Superior temporal gyrus (tissue), 1 donor: Measurements from ENCODE around the gene YAF2.

Source experiments
- DNase-seq: peaks from one replicate; pipeline ENCODE4 v3.0.0-alpha.2; 2016; ENCODE audit errors: extremely low spot score

Gene YAF2

GRCh38 chr12:42238240-42239140, at the start of gene YAF2:
TSS of gene YAF2 (minus strand) at chr12:42238248. CDS start at chr12:42238180, 68 bp downstream.
- DNase-seq: peak; percentile 89

GRCh38 chr12:42286741-42287140, 48.7 kb upstream of the YAF2 start:
- no peak for DNase-seq

- DNase-seq: no peak
Measured at GRCh38 chr12:42285431-42285830, 47.4 kb upstream of the YAF2 start.

- DNase-seq: peak; percentile 54
Measured at GRCh38 chr12:42284876-42285275, 46.8 kb upstream of the YAF2 start.

- no peak for DNase-seq
Measured at GRCh38 chr12:42284157-42284556, 46.1 kb upstream of the YAF2 start.

- no peak for DNase-seq
Measured at GRCh38 chr12:42283739-42284138, 45.7 kb upstream of the YAF2 start.

GRCh38 chr12:42282294-42282693, 44.2 kb upstream of the YAF2 start:
- DNase-seq: no peak

- DNase-seq: no peak
Measured at GRCh38 chr12:42281844-42282243, 43.8 kb upstream of the YAF2 start.

- DNase-seq: no peak
Measured at GRCh38 chr12:42281278-42281677, 43.2 kb upstream of the YAF2 start.

- no peak for DNase-seq
Measured at GRCh38 chr12:42278128-42278510, 40.1 kb upstream of the YAF2 start.

- no peak for DNase-seq
Measured at GRCh38 chr12:42277396-42278127, 39.5 kb upstream of the YAF2 start.

- DNase-seq: no peak
Measured at GRCh38 chr12:42275499-42275898, 37.5 kb upstream of the YAF2 start.

GRCh38 chr12:42273706-42274105, 35.7 kb upstream of the YAF2 start:
- DNase-seq: no peak

GRCh38 chr12:42270596-42270995, 32.5 kb upstream of the YAF2 start:
- no peak for DNase-seq

GRCh38 chr12:42267413-42268190, 29.6 kb upstream of the YAF2 start:
- no peak for DNase-seq

GRCh38 chr12:42266579-42267230, 28.7 kb upstream of the YAF2 start:
- no peak for DNase-seq

- DNase-seq: no peak
Measured at GRCh38 chr12:42262271-42262670, 24.2 kb upstream of the YAF2 start.

GRCh38 chr12:42261708-42262107, 23.7 kb upstream of the YAF2 start:
- DNase-seq: no peak

GRCh38 chr12:42260518-42260917, 22.5 kb upstream of the YAF2 start:
- DNase-seq: no peak

- no peak for DNase-seq
Measured at GRCh38 chr12:42259699-42260098, 21.7 kb upstream of the YAF2 start.

GRCh38 chr12:42255866-42256261, 17.8 kb upstream of the YAF2 start:
- no peak for DNase-seq
